Effector memory CD4-positive, alpha-beta T cell (primary cell): ENCODE results near the gene PRR33.
"Not testable (repeated sequence)": the region's sequence is repeated elsewhere in the genome, so short reads cannot be mapped to it uniquely, and the experiment has no call there.

ENCODE experiments used
- DNase-seq, 3 donors: peaks; one replicate each; pipeline ENCODE4 v3.0.0-alpha.2; 2020
- H3K27ac ChIP-seq: 2 replicates; pipeline ENCODE4 v1.7.0; 2013; ENCODE audit warnings: mild to moderate bottlenecking, low read length, moderate library complexity; ENCODE audit not compliant: insufficient read depth, poor library complexity, severe bottlenecking
- H3K27me3 ChIP-seq: replicated peaks from 2 replicates; pipeline ENCODE4 v1.7.0; 2013; ENCODE audit warnings: mild to moderate bottlenecking, low read length; ENCODE audit not compliant: insufficient read depth, control insufficient read depth, poor library complexity, severe bottlenecking
- H3K36me3 ChIP-seq: 2 replicates; pipeline ENCODE4 v1.7.0; 2013; ENCODE audit warnings: mild to moderate bottlenecking, low read length, moderate library complexity; ENCODE audit not compliant: control insufficient read depth, insufficient read depth
- H3K4me1 ChIP-seq: 2 replicates; pipeline ENCODE4 v1.7.0; 2013; ENCODE audit warnings: low read length, mild to moderate bottlenecking; ENCODE audit not compliant: control insufficient read depth, insufficient read depth, poor library complexity, severe bottlenecking
- H3K4me3 ChIP-seq: 2 replicates; pipeline ENCODE4 v1.7.0; 2013; ENCODE audit warnings: low read length, low read depth, mild to moderate bottlenecking; ENCODE audit not compliant: insufficient read depth, poor library complexity, severe bottlenecking
- H3K9me3 ChIP-seq: 2 replicates; pipeline ENCODE4 v1.7.0; 2013; ENCODE audit warnings: mild to moderate bottlenecking, low read length, moderate library complexity; ENCODE audit not compliant: control insufficient read depth

The PRR33 gene

GRCh38 chr11:1879941-1880720 is 11.6 kb downstream of the PRR33 start:
- H3K27me3 ChIP-seq: no peaks in the 10 kb centered on the region
- peaks cover 24% of the 10 kb centered on the region for H3K36me3 ChIP-seq
- no peak overlapping the region for H3K27ac ChIP-seq
- no peak overlapping the region for H3K4me3 ChIP-seq
- peaks cover 8% of the 10 kb centered on the region for H3K4me1 ChIP-seq
- H3K9me3 ChIP-seq: no peaks in the 10 kb centered on the region
- no peak for DNase-seq

GRCh38 chr11:1879342-1879940 is 12.3 kb downstream of the PRR33 start:
- no peak overlapping the region for H3K27ac ChIP-seq
- H3K4me3 ChIP-seq: no peak overlapping the region
- H3K27me3 ChIP-seq: no peaks in the 10 kb centered on the region
- peaks cover 17% of the 10 kb centered on the region for H3K36me3 ChIP-seq
- H3K9me3 ChIP-seq: no peaks in the 10 kb centered on the region
- no peak for DNase-seq
- H3K4me1 ChIP-seq: peaks cover 10% of the 10 kb centered on the region

GRCh38 chr11:1878137-1879031 is 13.3 kb downstream of the PRR33 start:
- Histone ChIP-seq H3K4me3 (no peak overlapping the region), H3K9me3 (no peaks in the 10 kb centered on the region), H3K27ac (no peak overlapping the region), H3K27me3 (no peaks in the 10 kb centered on the region), H3K36me3 (peaks cover 6% of the 10 kb centered on the region), H3K4me1 (peaks cover 10% of the 10 kb centered on the region)
- DNase-seq: no peak

- no peak overlapping the region for H3K27ac ChIP-seq
- H3K4me3 ChIP-seq: no peak overlapping the region
- H3K27me3 ChIP-seq: no peaks in the 10 kb centered on the region
- H3K4me1 ChIP-seq: peaks cover 10% of the 10 kb centered on the region
- no peaks in the 10 kb centered on the region for H3K9me3 ChIP-seq
- no peaks in the 10 kb centered on the region for H3K36me3 ChIP-seq
- DNase-seq: no peak
These were observed 14.2 kb downstream of the PRR33 start for GRCh38 chr11:1877211-1878136.

- DNase-seq: no peak
- Histone ChIP-seq H3K4me3 (no peak overlapping the region), H3K27me3 (no peaks in the 10 kb centered on the region), H3K36me3 (no peaks in the 10 kb centered on the region), H3K27ac (no peak overlapping the region), H3K9me3 (no peaks in the 10 kb centered on the region), H3K4me1 (peaks cover 10% of the 10 kb centered on the region)
These were observed 15.2 kb downstream of the PRR33 start for GRCh38 chr11:1876361-1877063.

- H3K27me3 ChIP-seq: not testable (repeated sequence)
These were observed 15.8 kb downstream of the PRR33 start for GRCh38 chr11:1875851-1876301.

GRCh38 chr11:1875093-1875850 is 16.4 kb downstream of the PRR33 start:
- no peaks in the 10 kb centered on the region for H3K36me3 ChIP-seq
- H3K9me3 ChIP-seq: no peaks in the 10 kb centered on the region
- no peak overlapping the region for H3K4me3 ChIP-seq
- H3K27ac ChIP-seq: no peak overlapping the region
- no peaks in the 10 kb centered on the region for H3K27me3 ChIP-seq
- no peak for DNase-seq
- H3K4me1 ChIP-seq: peaks cover 19% of the 10 kb centered on the region

More at GRCh38 chr11:1875851-1876301, 15.8 kb downstream of the PRR33 start:
- H3K27ac ChIP-seq, H3K4me3 ChIP-seq, H3K36me3 ChIP-seq, DNase-seq, H3K9me3 ChIP-seq: not testable (repeated sequence)
- H3K4me1 ChIP-seq: peaks cover 13% of the 10 kb centered on the region

- not testable (repeated sequence) for DNase-seq
These were observed 17.1 kb downstream of the PRR33 start for GRCh38 chr11:1874441-1875092.

More at GRCh38 chr11:1874441-1875092, 17.1 kb downstream of the PRR33 start:
- not testable (repeated sequence) for H3K27ac ChIP-seq, H3K27me3 ChIP-seq, H3K9me3 ChIP-seq, H3K4me3 ChIP-seq, H3K36me3 ChIP-seq
- peaks cover 26% of the 10 kb centered on the region for H3K4me1 ChIP-seq
